ENCODE results near the gene VAMP1.

The VAMP1 gene

DNA sequence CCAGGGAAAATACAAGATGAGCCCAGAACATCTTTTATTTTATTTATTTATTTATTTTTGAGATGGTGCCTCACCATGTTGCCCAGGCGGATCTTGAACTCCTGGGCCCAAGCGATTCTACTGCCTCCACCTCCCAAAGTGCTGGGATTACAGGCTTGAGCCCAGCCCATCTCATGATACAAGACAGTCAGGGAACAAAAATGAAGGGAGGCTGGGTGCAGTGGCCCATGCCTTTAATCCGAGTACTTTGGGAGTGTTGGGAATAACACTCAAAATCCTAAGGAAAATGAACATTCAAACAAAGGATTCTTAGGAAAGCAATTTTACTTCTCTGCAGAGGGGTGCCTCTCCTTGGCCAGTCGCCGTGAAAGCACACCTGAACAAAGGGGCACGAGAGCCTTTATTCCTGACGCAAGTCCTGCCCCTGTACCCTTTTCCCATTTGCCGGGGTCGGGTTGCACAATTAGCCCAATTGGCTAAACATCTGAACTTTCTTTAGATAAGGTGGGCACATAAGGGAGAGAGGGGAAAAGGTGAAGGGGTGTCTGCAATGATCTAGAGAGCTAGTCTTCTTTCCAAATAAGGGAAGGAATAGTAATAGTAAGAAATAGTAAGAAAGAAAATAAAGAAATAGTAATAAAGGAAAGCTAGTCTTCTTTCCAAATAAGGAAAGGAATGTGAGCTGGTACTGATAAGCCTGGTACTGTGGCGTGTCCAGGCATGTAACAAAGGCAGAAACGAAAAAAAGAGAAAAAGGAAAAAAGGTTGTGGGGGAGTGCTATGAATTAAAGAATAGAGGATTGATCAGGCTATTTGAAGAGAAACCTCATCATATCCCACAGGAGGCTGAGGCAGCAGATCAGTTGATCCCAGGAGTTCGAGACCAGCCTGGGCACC is 36.9 kb upstream of the VAMP1 start (continued):
- TF ChIP-seq ZBTB10 (tag by site-specific recombination; IDR thresholded peaks at IDR 0.05) (no peak), ZNF24 (tag by site-specific recombination; IDR thresholded peaks at IDR 0.05) (no peak), ZNF501 (tag by site-specific recombination; IDR thresholded peaks at IDR 0.05) (0 out of 2 replicates have a peak, but pooled peaks have one; percentile 23), ZNF362 (tag by site-specific recombination; IDR thresholded peaks at IDR 0.05) (peak; percentile 74), ZNF658 (tag by site-specific recombination; IDR thresholded peaks at IDR 0.05) (no peak), ZNF223 (tag by site-specific recombination; IDR thresholded peaks at IDR 0.05) (no peak), ZNF549 (tag by site-specific recombination; IDR thresholded peaks at IDR 0.05) (no peak), ZNF202 (tag by site-specific recombination; IDR thresholded peaks at IDR 0.05; ENCODE audit: borderline replicate concordance) (no peak), ZNF19 (tag by site-specific recombination; IDR thresholded peaks at IDR 0.05; ENCODE audit: low read depth) (no peak), ZNF777 (tag by site-specific recombination; IDR thresholded peaks at IDR 0.05; ENCODE audit: borderline replicate concordance) (no peak), ZNF292 (tag by site-specific recombination; IDR thresholded peaks at IDR 0.05; ENCODE audit: borderline replicate concordance, low read depth) (no peak), HOXC10 (CRISPR knock-in tag; IDR thresholded peaks at IDR 0.05) (no peak), GLI4 (tag by site-specific recombination; IDR thresholded peaks at IDR 0.05) (no peak), KLF9 (tag by site-specific recombination; IDR thresholded peaks at IDR 0.05; ENCODE audit: low read depth) (no peak), ZNF433 (tag by site-specific recombination; IDR thresholded peaks at IDR 0.05; ENCODE audit: low read depth) (no peak), ZNF132 (tag by site-specific recombination; IDR thresholded peaks at IDR 0.05; ENCODE audit: borderline replicate concordance) (no peak), REST (tag by site-specific recombination; IDR thresholded peaks at IDR 0.05) (no peak), ZBTB8A (tag by site-specific recombination; IDR thresholded peaks at IDR 0.05) (0 out of 2 replicates have a peak, but pooled peaks have one; percentile 23), ZSCAN16 (tag by site-specific recombination; IDR thresholded peaks at IDR 0.05) (no peak), GLI2 (tag by site-specific recombination; IDR thresholded peaks at IDR 0.05; ENCODE audit: borderline replicate concordance, low read depth) (no peak), ZNF157 (tag by site-specific recombination; IDR thresholded peaks at IDR 0.05) (no peak), YY2 (tag by site-specific recombination; IDR thresholded peaks at IDR 0.05) (no peak), PATZ1 (tag by site-specific recombination; IDR thresholded peaks at IDR 0.05) (no peak), ZNF155 (tag by site-specific recombination; IDR thresholded peaks at IDR 0.05) (no peak), HOXA7 (CRISPR knock-in tag; IDR thresholded peaks at IDR 0.05; ENCODE audit: borderline replicate concordance) (no peak), ZNF521 (tag by site-specific recombination; IDR thresholded peaks at IDR 0.05) (no peak), ZBTB17 (tag by site-specific recombination; IDR thresholded peaks at IDR 0.05) (0 out of 2 replicates have a peak, but pooled peaks have one; percentile 11)
- TF ChIP-seq, protein P1, sequence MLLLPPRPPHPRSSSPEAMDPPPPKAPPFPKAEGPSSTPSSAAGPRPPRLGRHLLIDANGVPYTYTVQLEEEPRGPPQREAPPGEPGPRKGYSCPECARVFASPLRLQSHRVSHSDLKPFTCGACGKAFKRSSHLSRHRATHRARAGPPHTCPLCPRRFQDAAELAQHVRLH (tag by site-specific recombination; IDR thresholded peaks at IDR 0.05), result no peak
- TF ChIP-seq, protein P2, sequence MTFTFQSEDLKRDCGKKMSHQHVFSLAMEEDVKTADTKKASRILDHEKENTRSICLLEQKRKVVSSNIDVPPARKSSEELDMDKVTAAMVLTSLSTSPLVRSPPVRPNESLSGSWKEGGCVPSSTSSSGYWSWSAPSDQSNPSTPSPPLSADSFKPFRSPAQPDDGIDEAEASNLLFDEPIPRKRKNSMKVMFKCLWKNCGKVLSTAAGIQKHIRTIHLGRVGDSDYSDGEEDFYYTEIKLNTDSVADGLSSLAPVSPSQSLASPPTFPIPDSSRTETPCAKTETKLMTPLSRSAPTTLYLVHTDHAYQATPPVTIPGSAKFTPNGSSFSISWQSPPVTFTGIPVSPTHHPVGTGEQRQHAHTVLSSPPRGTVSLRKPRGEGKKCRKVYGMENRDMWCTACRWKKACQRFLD (tag by site-specific recombination; IDR thresholded peaks at IDR 0.05), result no peak
